Spleen (tissue), 11 donors: ENCODE results near the gene LOXHD1. TPM values are rescaled to one million over a fixed set of nuclear protein-coding genes. Genes with fewer than 3 reads are reported as not detected.

Experiments
- DNase-seq: peaks from one replicate; pipeline ENCODE4 v3.0.0-alpha.2; 2020
- H3K27ac ChIP-seq, 8 donors: fragments of 200-600 bp; sonication (generic) in 7 of 8; 1 replicate in 4 of 8; 2 replicates in 4 of 8; pipeline versions ENCODE4 v1.5.0 to v1.8.0; 2016 to 2021; ENCODE audit warnings: inconsistent platforms in 4 of 8, mild to moderate bottlenecking in 4 of 8, moderate library complexity in 1 of 8
- H3K27me3 ChIP-seq, 7 donors: fragments of 200-600 bp; sonication (generic) in 6 of 7; replicated peaks in 1 of 7; 1 replicate in 4 of 7; 2 replicates in 3 of 7; pipeline versions ENCODE4 v1.5.0 to v1.8.0; 2016 to 2021; ENCODE audit warnings: inconsistent platforms in 3 of 7, mild to moderate bottlenecking in 1 of 7
- H3K36me3 ChIP-seq, 6 donors: fragments of 200-600 bp; sonication (generic) in 5 of 6; 1 replicate in 4 of 6; 2 replicates in 2 of 6; pipeline versions ENCODE4 v1.5.0 to v1.8.0; 2016 to 2021; ENCODE audit warnings: inconsistent platforms in 2 of 6
- H3K4me1 ChIP-seq, 6 donors: fragments of 200-600 bp; sonication (generic) in 5 of 6; 1 replicate in 3 of 6; 2 replicates in 3 of 6; pipeline versions ENCODE4 v1.5.0 to v1.8.0; 2016 to 2021; ENCODE audit warnings: inconsistent platforms in 3 of 6
- H3K4me3 ChIP-seq, 8 donors: fragments of 200-600 bp; sonication (generic) in 7 of 8; 1 replicate in 4 of 8; 2 replicates in 4 of 8; pipeline versions ENCODE4 v1.5.0 to v1.8.0; 2016 to 2021; ENCODE audit warnings: inconsistent platforms in 4 of 8, mild to moderate bottlenecking in 4 of 8, moderate library complexity in 2 of 8
- H3K9me3 ChIP-seq, 8 donors: fragments of 200-600 bp; sonication (generic) in 7 of 8; 1 replicate in 4 of 8; 2 replicates in 4 of 8; pipeline versions ENCODE4 v1.5.0 to v1.8.0; 2016 to 2021; ENCODE audit warnings: inconsistent platforms in 4 of 8
- CTCF ChIP-seq, 11 experiments: fragments of 200-600 bp in 7 of 11; fragments of 450-650 bp in 4 of 11; sonication (generic) in 4 of 11; IDR thresholded peaks in 8 of 11; conservative IDR thresholded peaks in 3 of 11; 1 replicate in 7 of 11; 2 replicates in 4 of 11; pipeline versions ENCODE4 v1.4.0 to v1.8.0; 2016 to 2021; ENCODE audit warnings: antibody characterized with exemption in 11 of 11, inconsistent platforms in 4 of 11, mild to moderate bottlenecking in 1 of 11
- POLR2A ChIP-seq, 3 donors: fragments of 450-650 bp; IDR thresholded peaks; one replicate each; pipeline ENCODE4 v1.5.1; 2017; ENCODE audit warnings: antibody characterized with exemption in 3 of 3, mild to moderate bottlenecking in 1 of 3
- POLR2AphosphoS5 ChIP-seq, 3 donors: sonication (generic); formaldehyde crosslinking; IDR thresholded peaks; one replicate each; pipeline ENCODE4 v1.5.1; 2017; ENCODE audit warnings: antibody characterized with exemption in 3 of 3
- WGBS, 5 donors: extraction: QIAGEN DNeasy Blood & Tissue Kit in 3 of 5; methylation state at CpG; one replicate each; pipeline versions ENCODE4 v1.1.5 to v1.1.7; 2013 to 2018; 5-methylcytosine and 5-hydroxymethylcytosine counted together
- intact Hi-C: fragments of 100-400 bp; cut with DNase I; formaldehyde crosslinking; loops from one replicate; pipeline ENCODE4 v1.15.0; 2023; ENCODE audit warnings: low total_unique reads
- polyA plus RNA-seq, 3 donors: library from polyadenylated mRNA; stranded (reverse); fragments of 200-250 nt; gene quantifications; one replicate each; pipeline ENCODE4 v1.2.1, GENCODE V29; 2013
- total RNA-seq, 7 donors: library from RNA; depleted of rRNA in 3 of 7; stranded (reverse); fragments of >200 nt in 3 of 7; fragmentation: NEBNext Ultra II Directional in 4 of 7; extraction: Animal tissue kit (Norgen Biotek cat#: 25700) in 4 of 7; gene quantifications; one replicate each; pipeline versions ENCODE4 v1.1.0 to v1.2.1, GENCODE V29; 2016 to 2021
- donor health status: healthy with polysubstance abuse.
- donor health status: DM: no; HTN: no; CAD: no; lungs with moderate emphysema.
- donor health status: DM: no; HTN: no; CAD: no.
- donor health status: Bipolar disorder and iron deficiency.
- donor health status: healthy.
- donor health status: DM: no; HTN: no; CAD: no.
- donor health status: DM: yes; HTN: yes; CAD: no.

Gene LOXHD1
- total and polyA plus RNA-seq, 10 donors = 0.09 to 6.0 (median 2.1) TPM

DNA sequence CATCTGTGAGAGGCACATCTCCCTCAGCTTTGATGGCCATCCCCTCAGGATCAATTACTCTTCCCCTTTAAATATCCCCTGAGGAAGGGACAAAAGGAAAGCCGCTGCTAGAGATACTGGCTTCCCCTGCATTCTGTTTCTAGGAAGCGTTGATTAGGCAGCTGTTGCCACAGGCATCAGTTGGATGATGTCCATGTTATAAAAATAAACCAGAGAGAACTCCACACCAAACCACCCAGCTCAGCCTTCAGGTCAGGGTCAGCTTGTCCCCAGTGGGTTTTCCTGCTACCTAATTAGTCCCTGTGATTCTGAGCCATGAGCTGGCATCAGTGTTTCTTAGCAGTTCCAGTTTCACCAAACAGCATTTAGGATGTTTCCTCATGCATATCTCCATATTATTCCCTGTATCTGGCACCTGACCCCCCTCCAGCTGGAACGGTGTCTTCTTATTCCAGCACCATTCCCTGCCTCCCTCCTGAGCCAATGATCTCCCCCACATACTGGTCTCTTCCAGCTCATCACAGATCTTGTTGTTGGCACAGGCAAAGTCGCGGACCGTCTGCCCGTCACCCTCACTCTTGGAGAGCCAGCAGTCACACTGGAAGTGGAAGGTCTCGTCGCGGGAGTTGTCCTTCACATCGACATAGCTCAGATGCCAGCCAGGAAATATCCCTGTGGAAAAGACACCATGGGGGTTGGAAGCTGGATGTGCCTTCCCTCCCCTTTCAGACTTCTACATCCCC is 168.4 kb downstream of the LOXHD1 start:
- H3K4me1 ChIP-seq = peaks cover 0 to 6% (median 0%) of the 10 kb centered on the region in 6 donors
- H3K9me3 ChIP-seq = no peaks in the 10 kb centered on the region
- WGBS, 5 donors = 67 to 74% (median 73%) methylated on average over 11 of the region's 11 CpGs
- intact Hi-C loops = no loop called here
- no peaks in the 10 kb centered on the region for H3K36me3 ChIP-seq
- H3K4me3 ChIP-seq = no peak overlapping the region
- no peak for DNase-seq
- no peak for TF ChIP-seq POLR2A (IDR thresholded peaks at IDR 0.05)
- peak in 1 of 3 donors; percentile 32 for TF ChIP-seq POLR2AphosphoS5 (IDR thresholded peaks at IDR 0.05)
- no peak for TF ChIP-seq CTCF (IDR thresholded peaks at IDR 0.05 in 8 of 11, conservative IDR thresholded peaks at IDR 0.05 in 3 of 11)
- H3K27ac ChIP-seq = peak overlapping the region in 2 of 8 donors; percentile 23 to 43
- H3K27me3 ChIP-seq = peaks cover 0 to 14% (median 0%) of the 10 kb centered on the region in 7 donors

DNA sequence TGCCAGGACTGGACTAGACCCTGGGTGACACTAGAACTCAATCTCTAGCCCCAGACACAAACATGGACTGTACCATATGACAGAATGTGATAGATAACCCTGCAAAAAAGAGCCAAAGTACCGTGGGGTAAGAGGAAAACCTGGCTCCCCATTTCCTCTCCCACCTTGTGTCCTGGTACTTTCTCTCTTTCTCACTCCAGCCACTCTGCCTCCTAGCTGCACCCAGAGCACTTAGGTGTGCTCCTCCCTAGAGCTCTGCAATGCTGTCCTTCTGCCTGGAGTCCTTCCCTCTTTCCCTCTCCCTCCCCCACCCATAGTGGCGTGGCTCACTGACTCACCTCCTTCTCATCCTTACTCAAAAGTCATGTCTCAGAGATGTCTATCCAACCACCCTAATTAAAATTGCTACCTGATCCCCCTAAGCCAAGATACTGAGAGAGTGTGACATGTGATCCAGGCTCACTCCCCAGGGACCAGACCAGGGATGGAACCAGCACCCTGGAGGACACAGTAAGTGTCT is 171.3 kb downstream of the LOXHD1 start:
- Histone ChIP-seq H3K36me3 (peaks cover 0 to 13% (median 0%) of the 10 kb centered on the region in 6 donors), H3K27ac (no peak overlapping the region), H3K9me3 (peaks cover 0 to 13% (median 10%) of the 10 kb centered on the region in 8 donors), H3K4me1 (peaks cover 0 to 6% (median 0%) of the 10 kb centered on the region in 6 donors), H3K4me3 (no peak overlapping the region), H3K27me3 (peaks cover 0 to 14% (median 0%) of the 10 kb centered on the region in 7 donors)
- 22 to 38% (median 29%) methylated on average over 2 of the region's 2 CpGs for WGBS, 5 donors
- no peak for DNase-seq
- TF ChIP-seq CTCF (IDR thresholded peaks at IDR 0.05 in 8 of 11, conservative IDR thresholded peaks at IDR 0.05 in 3 of 11) (no peak), POLR2AphosphoS5 (IDR thresholded peaks at IDR 0.05) (no peak), POLR2A (IDR thresholded peaks at IDR 0.05) (no peak)
- intact Hi-C loops = no loop called here

DNA sequence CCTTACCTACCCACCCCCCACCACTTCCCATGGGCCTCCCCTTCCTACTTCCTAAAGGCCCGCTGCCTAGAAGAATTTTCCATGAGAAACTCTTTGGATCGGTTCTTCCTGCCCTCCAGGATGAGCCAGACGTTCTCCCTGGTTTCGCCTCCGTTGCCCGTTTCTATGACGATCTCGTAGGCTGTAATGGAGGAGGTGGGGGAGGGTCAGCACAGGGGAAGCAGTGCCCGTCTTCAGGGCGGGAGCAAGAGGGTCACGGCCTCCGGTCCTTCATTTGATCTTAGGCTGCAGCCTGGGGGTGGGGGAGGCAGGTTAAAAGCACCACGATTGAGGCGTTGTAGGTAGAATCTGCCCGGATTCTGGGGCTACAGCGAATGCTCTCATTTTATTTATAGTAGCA is 172.0 kb downstream of the LOXHD1 start:
- WGBS, 5 donors = 34 to 48% (median 43%) methylated on average over 16 of the region's 16 CpGs
- Histone ChIP-seq H3K27me3 (peaks cover 0 to 14% (median 0%) of the 10 kb centered on the region in 7 donors), H3K4me1 (peaks cover 0 to 6% (median 0%) of the 10 kb centered on the region in 6 donors), H3K36me3 (peaks cover 0 to 13% (median 0%) of the 10 kb centered on the region in 6 donors), H3K27ac (no peak overlapping the region), H3K9me3 (peaks cover 0 to 13% (median 10%) of the 10 kb centered on the region in 8 donors), H3K4me3 (no peak overlapping the region)
- intact Hi-C loops = loop anchor here (5.0 kb wide), 1 partner anchor 203 kb away; no protein-coding TSS in a partner anchor
- DNase-seq = no peak
- no peak for TF ChIP-seq POLR2A (IDR thresholded peaks at IDR 0.05)
- no peak for TF ChIP-seq CTCF (IDR thresholded peaks at IDR 0.05 in 8 of 11, conservative IDR thresholded peaks at IDR 0.05 in 3 of 11)
- TF ChIP-seq POLR2AphosphoS5 (IDR thresholded peaks at IDR 0.05) = no peak

DNA sequence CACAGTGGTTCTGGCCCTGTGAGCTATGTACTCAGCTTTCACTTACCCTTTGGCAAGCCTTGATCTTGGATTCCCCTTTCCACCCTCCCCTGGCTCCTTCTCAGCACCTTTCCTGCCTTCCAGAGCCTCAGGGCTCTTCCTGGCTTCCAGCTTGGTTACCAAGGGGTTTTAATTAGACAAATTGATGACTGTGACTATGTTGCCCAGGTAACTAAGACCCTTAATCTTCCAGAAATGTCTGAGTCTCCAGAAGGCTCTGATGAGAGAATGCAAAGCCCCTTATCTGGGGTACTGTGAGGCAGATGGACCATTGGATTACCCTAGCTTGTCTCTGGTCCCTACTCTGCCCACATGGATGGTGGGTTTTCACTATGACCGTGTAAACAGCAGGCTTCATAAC is 174.2 kb downstream of the LOXHD1 start:
- Histone ChIP-seq H3K4me3 (no peak overlapping the region), H3K27ac (no peak overlapping the region), H3K9me3 (peaks cover 0 to 13% (median 10%) of the 10 kb centered on the region in 8 donors), H3K4me1 (no peaks in the 10 kb centered on the region), H3K27me3 (peaks cover 0 to 15% (median 0%) of the 10 kb centered on the region in 7 donors), H3K36me3 (peaks cover 0 to 13% (median 0%) of the 10 kb centered on the region in 6 donors)
- DNase-seq = no peak
- WGBS, 5 donors = 91 to 100% (median 100%) methylated on average over 1 of the region's 1 CpG
- TF ChIP-seq POLR2A (IDR thresholded peaks at IDR 0.05) = no peak
- no peak for TF ChIP-seq CTCF (IDR thresholded peaks at IDR 0.05 in 8 of 11, conservative IDR thresholded peaks at IDR 0.05 in 3 of 11)
- no peak for TF ChIP-seq POLR2AphosphoS5 (IDR thresholded peaks at IDR 0.05)
- intact Hi-C loops = loop anchor here (5.0 kb wide), 1 partner anchor 201 kb away; no protein-coding TSS in a partner anchor
